Measurements from ENCODE around the gene DMBT1. TPM values are rescaled to one million over a fixed set of nuclear protein-coding genes. Genes with fewer than 3 reads are reported as not detected.

Gene DMBT1
- total RNA-seq, 1 experiment from 2014 or later: 0.62 TPM

GRCh38 chr10:122587098-122587760 lies 26.7 kb downstream of the DMBT1 start:
- no peaks in the 10 kb centered on the region for H3K9me2 ChIP-seq (replicated peaks; ENCODE audit: low read length)
- ChIA-PET POLR2A (ENCODE audit: unreplicated experiment) (no interaction called here), CTCF (no interaction called here)
- no peaks in the 10 kb centered on the region for H4K20me1 ChIP-seq (ENCODE audit: low read length)
- H3K4me2 ChIP-seq (ENCODE audit: low read length): no peak overlapping the region
- H3K9ac ChIP-seq (ENCODE audit: low read length): no peak overlapping the region
- no peak overlapping the region for H3K27ac ChIP-seq (ENCODE audit: low read length)
- H3K27me3 ChIP-seq (ENCODE audit: low read length): no peaks in the 10 kb centered on the region
- no peaks in the 10 kb centered on the region for H3K4me1 ChIP-seq (ENCODE audit: insufficient read depth, low read length)
- no peaks in the 10 kb centered on the region for H3F3A ChIP-seq (ENCODE audit: low read length, unreplicated experiment)
- no peaks in the 10 kb centered on the region for H3K79me2 ChIP-seq (ENCODE audit: low read length)
- no peak overlapping the region for H3K4me3 ChIP-seq (ENCODE audit: low read length)
- BruUV-seq (replicated peaks): no TSS peak
- no peaks in the 10 kb centered on the region for H3K9me3 ChIP-seq (ENCODE audit: low read length)
- H3K36me3 ChIP-seq (ENCODE audit: low read depth, low read length): no peaks in the 10 kb centered on the region
- DNase-seq (no peak), ATAC-seq (no peak)
- intact Hi-C loops (cut with micrococcal nuclease): no loop called here
- no peak for TF ChIP-seq CTCF (conservative IDR thresholded peaks at IDR 0.05; ENCODE audit: low read depth, low read length)
- no peak for TF ChIP-seq EZH2 (IDR thresholded peaks at IDR 0.05; ENCODE audit: low read length, unreplicated experiment)
- TF ChIP-seq EZH2phosphoT487 (IDR thresholded peaks at IDR 0.05; ENCODE audit: borderline replicate concordance, low read length): no peak
- H2AFZ ChIP-seq (ENCODE audit: low read length): no peak overlapping the region

GRCh38 chr10:122588381-122588780 lies 27.8 kb downstream of the DMBT1 start:
- no TSS peak for BruUV-seq (replicated peaks)
- Histone ChIP-seq H3K9me2 (replicated peaks; ENCODE audit: low read length) (no peaks in the 10 kb centered on the region), H2AFZ (ENCODE audit: low read length) (no peak overlapping the region), H3K9me3 (ENCODE audit: low read length) (no peaks in the 10 kb centered on the region), H3K4me1 (ENCODE audit: insufficient read depth, low read length) (no peaks in the 10 kb centered on the region), H3K4me2 (ENCODE audit: low read length) (no peak overlapping the region), H3K27me3 (ENCODE audit: low read length) (no peaks in the 10 kb centered on the region), H3K9ac (ENCODE audit: low read length) (no peak overlapping the region), H3F3A (ENCODE audit: low read length, unreplicated experiment) (no peaks in the 10 kb centered on the region), H3K4me3 (ENCODE audit: low read length) (no peak overlapping the region), H3K36me3 (ENCODE audit: low read depth, low read length) (no peaks in the 10 kb centered on the region), H3K79me2 (ENCODE audit: low read length) (no peaks in the 10 kb centered on the region), H3K27ac (ENCODE audit: low read length) (no peak overlapping the region), H4K20me1 (ENCODE audit: low read length) (no peaks in the 10 kb centered on the region)
- DNase-seq: no peak
- intact Hi-C loops (cut with micrococcal nuclease): no loop called here
- TF ChIP-seq EZH2 (IDR thresholded peaks at IDR 0.05; ENCODE audit: low read length, unreplicated experiment) (no peak), EZH2phosphoT487 (IDR thresholded peaks at IDR 0.05; ENCODE audit: borderline replicate concordance, low read length) (no peak), CTCF (conservative IDR thresholded peaks at IDR 0.05; ENCODE audit: low read depth, low read length) (no peak)
- ChIA-PET CTCF (no interaction called here), POLR2A (ENCODE audit: unreplicated experiment) (no interaction called here)
- no peak for ATAC-seq

- ATAC-seq (no peak), DNase-seq (no peak)
- H3K9ac ChIP-seq (ENCODE audit: low read length): no peak overlapping the region
- H2AFZ ChIP-seq (ENCODE audit: low read length): no peak overlapping the region
- H3K79me2 ChIP-seq (ENCODE audit: low read length): no peaks in the 10 kb centered on the region
- ChIA-PET POLR2A (ENCODE audit: unreplicated experiment) (no interaction called here), CTCF (no interaction called here)
- H3K36me3 ChIP-seq (ENCODE audit: low read depth, low read length): no peaks in the 10 kb centered on the region
- H3K4me2 ChIP-seq (ENCODE audit: low read length): no peak overlapping the region
- no peaks in the 10 kb centered on the region for H4K20me1 ChIP-seq (ENCODE audit: low read length)
- no TSS peak for BruUV-seq (replicated peaks)
- no peaks in the 10 kb centered on the region for H3K9me2 ChIP-seq (replicated peaks; ENCODE audit: low read length)
- no peaks in the 10 kb centered on the region for H3K27me3 ChIP-seq (ENCODE audit: low read length)
- H3F3A ChIP-seq (ENCODE audit: low read length, unreplicated experiment): no peaks in the 10 kb centered on the region
- H3K9me3 ChIP-seq (ENCODE audit: low read length): no peaks in the 10 kb centered on the region
- H3K4me1 ChIP-seq (ENCODE audit: insufficient read depth, low read length): no peaks in the 10 kb centered on the region
- H3K4me3 ChIP-seq (ENCODE audit: low read length): no peak overlapping the region
- no peak overlapping the region for H3K27ac ChIP-seq (ENCODE audit: low read length)
- intact Hi-C loops (cut with micrococcal nuclease): no loop called here
- TF ChIP-seq EZH2 (IDR thresholded peaks at IDR 0.05; ENCODE audit: low read length, unreplicated experiment) (no peak), EZH2phosphoT487 (IDR thresholded peaks at IDR 0.05; ENCODE audit: borderline replicate concordance, low read length) (no peak), CTCF (conservative IDR thresholded peaks at IDR 0.05; ENCODE audit: low read depth, low read length) (no peak)
These were observed 29.6 kb downstream of the DMBT1 start for GRCh38 chr10:122590153-122590552.

Measured in PC-3 (cell line).